ENCODE measurements around the gene AKAP8L.

DNA sequence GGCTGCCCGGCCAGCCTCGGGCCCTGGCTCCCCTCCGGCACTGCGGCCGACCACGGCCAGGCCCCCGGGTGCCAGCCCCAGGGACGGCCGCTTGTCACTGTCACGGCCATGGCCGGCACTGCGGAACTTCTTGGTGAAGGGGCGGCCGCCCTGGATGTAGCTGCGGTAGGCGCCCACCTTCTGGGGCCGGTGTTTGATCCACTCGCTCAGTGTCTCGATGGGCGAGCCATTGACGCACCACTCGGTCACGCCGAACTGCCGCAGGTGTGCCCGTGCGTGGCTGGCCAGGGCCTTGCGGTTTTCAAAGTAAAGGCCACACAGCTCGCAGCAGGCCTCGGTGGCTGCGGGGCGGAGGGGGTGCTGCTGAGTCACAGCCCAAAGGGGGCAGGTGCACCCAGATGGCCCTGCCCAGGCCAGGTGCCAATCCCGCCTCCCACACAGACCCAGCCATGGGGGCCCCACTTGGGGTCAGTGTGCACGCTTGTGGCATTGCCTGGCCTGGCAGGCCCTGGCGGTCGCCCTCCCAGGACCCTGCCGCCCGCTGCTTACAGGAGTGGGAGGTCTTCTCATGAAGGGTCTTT, 6.0 kb upstream of the AKAP8L start:
- TF ChIP-seq JUND (IDR thresholded peaks at IDR 0.05; ENCODE audit: low read length) (no peak), POLR2A (IDR thresholded peaks at IDR 0.05; ENCODE audit: control extremely low read depth in 1 of 2, low read depth in 2 of 2, low read length in 2 of 2) (no peak), EP300 (IDR thresholded peaks at IDR 0.05; ENCODE audit: borderline replicate concordance in 1 of 2, low read depth in 2 of 2, low read length in 2 of 2) (no peak), POLR2AphosphoS5 (IDR thresholded peaks at IDR 0.05; ENCODE audit: low read depth, low read length) (no peak), BCL11A (IDR thresholded peaks at IDR 0.05; ENCODE audit: low read depth in 2 of 2, low read length in 2 of 2) (no peak), EZH2 (IDR thresholded peaks at IDR 0.05; ENCODE audit: low read depth, low read length, severe bottlenecking) (no peak)
- TF ChIP-seq, protein P1, sequence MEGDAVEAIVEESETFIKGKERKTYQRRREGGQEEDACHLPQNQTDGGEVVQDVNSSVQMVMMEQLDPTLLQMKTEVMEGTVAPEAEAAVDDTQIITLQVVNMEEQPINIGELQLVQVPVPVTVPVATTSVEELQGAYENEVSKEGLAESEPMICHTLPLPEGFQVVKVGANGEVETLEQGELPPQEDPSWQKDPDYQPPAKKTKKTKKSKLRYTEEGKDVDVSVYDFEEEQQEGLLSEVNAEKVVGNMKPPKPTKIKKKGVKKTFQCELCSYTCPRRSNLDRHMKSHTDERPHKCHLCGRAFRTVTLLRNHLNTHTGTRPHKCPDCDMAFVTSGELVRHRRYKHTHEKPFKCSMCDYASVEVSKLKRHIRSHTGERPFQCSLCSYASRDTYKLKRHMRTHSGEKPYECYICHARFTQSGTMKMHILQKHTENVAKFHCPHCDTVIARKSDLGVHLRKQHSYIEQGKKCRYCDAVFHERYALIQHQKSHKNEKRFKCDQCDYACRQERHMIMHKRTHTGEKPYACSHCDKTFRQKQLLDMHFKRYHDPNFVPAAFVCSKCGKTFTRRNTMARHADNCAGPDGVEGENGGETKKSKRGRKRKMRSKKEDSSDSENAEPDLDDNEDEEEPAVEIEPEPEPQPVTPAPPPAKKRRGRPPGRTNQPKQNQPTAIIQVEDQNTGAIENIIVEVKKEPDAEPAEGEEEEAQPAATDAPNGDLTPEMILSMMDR (IDR thresholded peaks at IDR 0.05; ENCODE audit: control extremely low read depth in 1 of 3, insufficient read depth in 1 of 3, low read depth in 1 of 3, low read length in 3 of 3), result no peak
- TF ChIP-seq, protein P2, sequence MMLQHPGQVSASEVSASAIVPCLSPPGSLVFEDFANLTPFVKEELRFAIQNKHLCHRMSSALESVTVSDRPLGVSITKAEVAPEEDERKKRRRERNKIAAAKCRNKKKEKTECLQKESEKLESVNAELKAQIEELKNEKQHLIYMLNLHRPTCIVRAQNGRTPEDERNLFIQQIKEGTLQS (IDR thresholded peaks at IDR 0.05; ENCODE audit: insufficient read depth, low read depth, low read length), result no peak
- TF ChIP-seq, protein P3, sequence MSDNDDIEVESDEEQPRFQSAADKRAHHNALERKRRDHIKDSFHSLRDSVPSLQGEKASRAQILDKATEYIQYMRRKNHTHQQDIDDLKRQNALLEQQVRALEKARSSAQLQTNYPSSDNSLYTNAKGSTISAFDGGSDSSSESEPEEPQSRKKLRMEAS (IDR thresholded peaks at IDR 0.05), result no peak
- TF ChIP-seq, protein P4, sequence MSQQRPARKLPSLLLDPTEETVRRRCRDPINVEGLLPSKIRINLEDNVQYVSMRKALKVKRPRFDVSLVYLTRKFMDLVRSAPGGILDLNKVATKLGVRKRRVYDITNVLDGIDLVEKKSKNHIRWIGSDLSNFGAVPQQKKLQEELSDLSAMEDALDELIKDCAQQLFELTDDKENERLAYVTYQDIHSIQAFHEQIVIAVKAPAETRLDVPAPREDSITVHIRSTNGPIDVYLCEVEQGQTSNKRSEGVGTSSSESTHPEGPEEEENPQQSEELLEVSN (IDR thresholded peaks at IDR 0.05), result no peak

All from H1 (cell line).